BLaER1 treated with 17β-estradiol and CSF1 and Interleukin-3, amounts not matched to agents 10 nM and 100 nM (cell line): ENCODE results near the gene FOLR1.
"Not testable (repeated sequence)": the region's sequence is repeated elsewhere in the genome, so short reads cannot be mapped to it uniquely, and the experiment has no call there.

Experiments
- H3K27ac ChIP-seq, 11 experiments: shearing (Covaris generic); formaldehyde crosslinking; 2 replicates each; pipeline ENCODE4 v1.8.1; 2022
- H3K27me3 ChIP-seq, 11 experiments: shearing (Covaris generic); formaldehyde crosslinking; 2 replicates each; pipeline ENCODE4 v1.8.1; 2022
- H3K36me3 ChIP-seq, 11 experiments: shearing (Covaris generic); formaldehyde crosslinking; 2 replicates each; pipeline ENCODE4 v1.8.1; 2022
- H3K4me1 ChIP-seq, 10 experiments: shearing (Covaris generic); formaldehyde crosslinking; 2 replicates each; pipeline ENCODE4 v1.8.1; 2022
- H3K4me2 ChIP-seq, 11 experiments: shearing (Covaris generic); formaldehyde crosslinking; 2 replicates each; pipeline ENCODE4 v1.8.1; 2022
- H3K4me3 ChIP-seq, 10 experiments: shearing (Covaris generic); formaldehyde crosslinking; 2 replicates each; pipeline ENCODE4 v1.8.1; 2022
- H3K9ac ChIP-seq, 11 experiments: shearing (Covaris generic); formaldehyde crosslinking; 2 replicates each; pipeline ENCODE4 v1.8.1; 2022
- H3K9me3 ChIP-seq, 11 experiments: shearing (Covaris generic); formaldehyde crosslinking; replicated peaks in 1 of 11; 2 replicates each; pipeline ENCODE4 v1.8.1; 2022
- H4K20me1 ChIP-seq, 11 experiments: shearing (Covaris generic); formaldehyde crosslinking; 2 replicates each; pipeline ENCODE4 v1.8.1; 2022
- Cebpa-rat ChIP-seq, 11 experiments: shearing (Covaris generic); IDR thresholded peaks; 2 replicates each; pipeline ENCODE4 v1.8.1; 2022

The FOLR1 gene

DNA sequence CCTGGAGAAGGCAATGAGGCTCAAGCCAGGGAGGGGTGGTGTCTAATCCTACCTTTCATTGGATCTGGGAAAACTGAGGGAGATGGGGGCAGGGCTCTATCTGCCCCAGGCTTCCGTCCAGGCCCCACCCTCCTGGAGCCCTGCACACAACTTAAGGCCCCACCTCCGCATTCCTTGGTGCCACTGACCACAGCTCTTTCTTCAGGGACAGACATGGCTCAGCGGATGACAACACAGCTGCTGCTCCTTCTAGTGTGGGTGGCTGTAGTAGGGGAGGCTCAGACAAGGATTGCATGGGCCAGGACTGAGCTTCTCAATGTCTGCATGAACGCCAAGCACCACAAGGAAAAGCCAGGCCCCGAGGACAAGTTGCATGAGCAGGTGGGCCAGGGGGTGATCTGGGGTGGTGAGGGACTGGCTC, at the start of gene FOLR1:
FOLR1 (plus strand) TSS at position 180 of the 421 bp plus-strand sequence; CDS start at position 214, 34 bp downstream.
- H3K27ac ChIP-seq = no peak within 1 kb of the TSS
- peak within 1 kb of the TSS in 1 of 11 experiments; percentile 45; a peak in 2 of 22 replicates for H3K4me2 ChIP-seq

DNA sequence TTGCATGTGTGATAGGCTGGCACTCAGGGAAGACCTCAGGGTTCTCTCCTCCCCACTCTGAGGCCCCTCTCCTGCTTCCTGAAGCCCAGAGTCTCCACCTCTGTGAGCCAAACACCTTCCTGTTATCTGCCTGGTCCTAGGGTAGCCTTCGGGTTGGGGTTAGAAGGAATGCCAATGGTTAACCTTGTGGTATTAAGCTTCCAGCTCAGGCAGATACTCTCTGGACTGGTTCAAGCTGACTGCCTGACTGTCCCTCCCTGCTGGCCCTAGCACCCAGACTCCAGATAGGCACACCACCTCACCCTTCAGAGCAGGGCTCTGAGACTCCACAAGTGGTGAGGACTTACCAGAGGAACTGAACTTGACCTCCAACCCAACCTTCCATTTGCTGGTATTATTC, 49.4 kb upstream of the FOLR1 start:
- not testable (repeated sequence) for H3K4me1 ChIP-seq, H3K27ac ChIP-seq, H3K27me3 ChIP-seq, H3K9me3 ChIP-seq, H3K4me2 ChIP-seq, H4K20me1 ChIP-seq, H3K4me3 ChIP-seq, H3K9ac ChIP-seq, H3K36me3 ChIP-seq

More for the DNA sequence above, at the start of gene FOLR1:
- H3K27me3 ChIP-seq = no peaks in the 10 kb centered on the region
- H3K9ac ChIP-seq = no peak within 1 kb of the TSS
- H4K20me1 ChIP-seq = no peaks in the 10 kb centered on the region
- TF ChIP-seq Cebpa-rat (IDR thresholded peaks at IDR 0.05) = no peak
- H3K4me3 ChIP-seq = no peak within 1 kb of the TSS
- peaks cover 0 to 14% (median 0%) of the 10 kb centered on the region in 10 experiments; a peak in 5 of 20 replicates for H3K4me1 ChIP-seq
- no peaks in the 10 kb centered on the region for H3K36me3 ChIP-seq
- H3K9me3 ChIP-seq = no peaks in the 10 kb centered on the region

DNA sequence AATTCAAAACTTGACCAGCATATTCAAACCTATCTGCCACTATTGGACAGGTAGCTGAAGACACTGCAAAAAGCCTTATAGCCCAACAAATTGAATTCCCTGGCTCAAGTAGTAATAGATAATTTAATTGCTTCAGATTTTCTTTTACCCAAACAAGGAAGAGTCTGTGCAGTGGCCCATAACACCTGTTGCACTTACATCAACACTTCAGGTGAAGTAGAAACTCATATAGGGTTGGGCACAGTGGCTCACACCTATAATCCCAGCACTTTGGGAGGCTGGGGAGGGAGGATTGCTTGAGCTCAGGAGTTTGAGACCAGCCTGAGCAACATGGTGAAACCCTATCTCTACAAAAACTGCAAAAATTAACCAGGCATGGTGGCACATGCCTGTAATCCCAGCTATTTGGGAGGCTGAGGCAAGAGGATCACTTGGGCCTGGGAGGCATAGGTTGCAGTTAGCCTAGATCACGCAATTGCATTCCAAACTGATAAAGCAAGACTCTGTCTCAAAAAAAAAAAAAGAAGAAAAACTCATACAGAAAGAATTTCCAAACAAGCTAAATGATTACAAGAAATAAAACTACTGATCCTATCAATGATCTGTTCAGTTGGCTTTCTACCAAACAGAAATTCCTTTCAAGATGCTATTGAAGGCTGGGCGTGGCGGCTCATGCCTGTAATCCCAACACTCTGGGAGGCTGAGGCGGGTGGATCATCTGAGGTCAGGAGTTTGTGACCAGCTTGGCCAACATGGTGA, 47.0 kb upstream of the FOLR1 start:
- TF ChIP-seq Cebpa-rat (IDR thresholded peaks at IDR 0.05) = no peak
- Histone ChIP-seq H3K4me3 (no peak overlapping the region), H3K9me3 (no peaks in the 10 kb centered on the region), H3K27me3 (no peaks in the 10 kb centered on the region), H3K4me2 (no peak overlapping the region), H3K9ac (no peak overlapping the region), H3K4me1 (no peaks in the 10 kb centered on the region), H3K27ac (no peak overlapping the region), H3K36me3 (no peaks in the 10 kb centered on the region), H4K20me1 (no peaks in the 10 kb centered on the region)

DNA sequence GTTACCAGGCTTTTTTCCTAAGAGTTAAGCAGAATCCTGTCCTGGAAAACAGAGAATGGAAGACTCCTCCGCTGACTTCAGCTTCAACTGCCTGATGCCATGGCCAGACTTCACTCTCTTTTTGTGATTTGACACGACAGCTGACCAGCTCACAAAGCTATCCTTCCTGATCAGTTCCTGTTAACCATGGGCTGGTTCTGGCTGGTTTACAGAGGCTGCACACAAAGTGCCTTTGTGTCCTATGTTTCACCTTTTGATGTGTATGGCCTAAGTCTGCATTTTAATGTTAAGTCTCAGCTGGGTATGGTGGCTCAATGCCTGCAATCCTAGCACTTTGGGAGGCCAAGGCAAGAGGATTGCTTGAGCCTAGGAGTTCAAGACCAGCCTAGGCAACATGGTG, 45.3 kb upstream of the FOLR1 start:
- no peaks in the 10 kb centered on the region for H4K20me1 ChIP-seq
- no peak overlapping the region for H3K4me3 ChIP-seq
- no peaks in the 10 kb centered on the region for H3K36me3 ChIP-seq
- no peaks in the 10 kb centered on the region for H3K9me3 ChIP-seq
- no peak overlapping the region for H3K27ac ChIP-seq
- H3K4me1 ChIP-seq = no peaks in the 10 kb centered on the region
- no peak overlapping the region for H3K4me2 ChIP-seq
- TF ChIP-seq Cebpa-rat (IDR thresholded peaks at IDR 0.05) = no peak
- no peak overlapping the region for H3K9ac ChIP-seq
- H3K27me3 ChIP-seq = no peaks in the 10 kb centered on the region

DNA sequence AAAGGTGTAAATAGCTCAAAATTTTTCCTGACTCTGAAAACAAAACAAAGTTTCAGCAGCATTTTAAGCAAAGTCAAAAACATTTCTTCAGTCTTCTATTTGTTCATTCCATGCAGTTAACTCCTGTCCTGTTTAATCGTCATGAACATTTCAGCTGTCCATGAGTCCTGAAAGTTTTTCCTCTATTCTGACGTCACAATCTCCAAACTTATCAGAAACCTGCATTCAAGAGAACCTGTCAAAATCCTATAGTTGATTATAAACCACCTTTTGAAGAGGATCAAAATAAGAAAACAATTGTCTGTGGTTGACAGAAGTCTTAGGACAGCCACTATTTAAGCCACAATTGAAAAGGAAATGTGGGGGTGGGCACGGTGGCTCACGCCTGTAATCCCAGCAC, 41.1 kb upstream of the FOLR1 start:
- H3K9ac ChIP-seq = no peak overlapping the region
- H4K20me1 ChIP-seq = no peaks in the 10 kb centered on the region
- no peak for TF ChIP-seq Cebpa-rat (IDR thresholded peaks at IDR 0.05)
- H3K4me1 ChIP-seq = no peaks in the 10 kb centered on the region
- no peaks in the 10 kb centered on the region for H3K36me3 ChIP-seq
- no peaks in the 10 kb centered on the region for H3K27me3 ChIP-seq
- H3K4me3 ChIP-seq = no peak overlapping the region
- no peak overlapping the region for H3K4me2 ChIP-seq
- no peak overlapping the region for H3K27ac ChIP-seq
- no peaks in the 10 kb centered on the region for H3K9me3 ChIP-seq

DNA sequence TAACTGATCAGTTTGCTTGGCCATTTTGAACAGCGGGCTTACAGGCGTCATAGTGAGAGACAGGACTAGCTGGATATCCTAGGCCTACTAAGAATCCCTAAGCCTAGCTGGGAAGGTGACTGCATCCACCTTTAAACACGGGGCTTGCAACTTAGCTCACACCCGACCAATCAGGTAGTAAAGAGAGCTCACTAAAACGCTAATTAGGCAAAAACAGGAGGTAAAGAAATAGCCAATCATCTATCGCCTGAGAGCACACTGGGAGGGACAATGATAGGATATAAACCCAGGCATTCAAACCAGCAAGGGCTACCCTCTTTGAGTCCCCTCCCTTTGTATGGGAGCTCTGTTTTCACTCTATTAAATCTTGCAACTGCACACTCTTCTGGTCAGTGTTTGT, 38.1 kb upstream of the FOLR1 start:
- not testable (repeated sequence) for H3K9ac ChIP-seq, H3K9me3 ChIP-seq, H3K4me3 ChIP-seq, H3K27me3 ChIP-seq, H3K4me1 ChIP-seq, H3K36me3 ChIP-seq, H3K4me2 ChIP-seq, H3K27ac ChIP-seq, H4K20me1 ChIP-seq

DNA sequence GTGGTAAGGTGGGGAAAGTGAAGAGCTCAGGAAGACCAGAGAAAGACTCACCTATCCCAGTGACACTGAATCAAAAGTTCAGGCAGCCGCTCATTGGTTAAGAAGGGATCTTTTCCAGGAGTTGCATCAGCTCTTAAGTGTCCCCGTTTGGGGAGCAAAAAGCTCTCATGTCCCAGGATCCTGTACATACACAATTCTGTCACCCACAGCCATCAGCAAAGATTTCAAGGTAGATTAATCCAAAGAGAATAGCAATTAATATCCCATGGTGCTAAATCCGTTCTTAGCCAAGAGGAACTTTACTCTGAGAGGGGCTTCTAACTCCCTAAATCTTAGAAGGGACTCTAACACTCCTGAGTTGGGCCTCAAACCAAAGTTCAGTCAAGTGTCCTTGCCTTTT, 37.1 kb upstream of the FOLR1 start:
- Histone ChIP-seq H4K20me1 (no peaks in the 10 kb centered on the region), H3K9ac (no peak overlapping the region), H3K4me1 (no peaks in the 10 kb centered on the region), H3K27ac (no peak overlapping the region), H3K4me2 (no peak overlapping the region), H3K9me3 (no peaks in the 10 kb centered on the region), H3K4me3 (no peak overlapping the region), H3K27me3 (no peaks in the 10 kb centered on the region), H3K36me3 (no peaks in the 10 kb centered on the region)
- TF ChIP-seq Cebpa-rat (IDR thresholded peaks at IDR 0.05) = no peak

DNA sequence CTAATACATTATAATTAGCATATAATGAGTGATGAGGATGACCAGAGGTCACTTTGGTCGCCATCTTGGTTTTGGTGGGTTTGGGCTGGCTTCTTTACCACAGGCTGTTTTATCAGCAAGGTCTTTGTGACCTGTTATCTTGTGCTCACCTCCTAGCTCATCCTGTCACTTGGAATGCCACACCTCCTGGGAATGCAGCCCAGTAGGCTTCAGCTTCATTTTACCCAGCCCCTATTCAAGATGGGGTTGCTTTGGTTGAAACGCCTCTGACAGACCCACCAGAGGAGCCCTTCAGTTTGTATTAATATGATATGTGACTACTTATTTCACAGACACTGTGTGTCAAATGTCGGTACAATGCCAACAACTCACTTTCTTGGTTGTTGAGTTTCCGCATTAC, 36.2 kb upstream of the FOLR1 start:
- Histone ChIP-seq H3K27ac (no peak overlapping the region), H3K27me3 (no peaks in the 10 kb centered on the region), H3K9ac (no peak overlapping the region), H3K9me3 (no peaks in the 10 kb centered on the region), H3K4me1 (no peaks in the 10 kb centered on the region), H3K4me2 (no peak overlapping the region), H4K20me1 (no peaks in the 10 kb centered on the region), H3K4me3 (no peak overlapping the region), H3K36me3 (no peaks in the 10 kb centered on the region)
- no peak for TF ChIP-seq Cebpa-rat (IDR thresholded peaks at IDR 0.05)

DNA sequence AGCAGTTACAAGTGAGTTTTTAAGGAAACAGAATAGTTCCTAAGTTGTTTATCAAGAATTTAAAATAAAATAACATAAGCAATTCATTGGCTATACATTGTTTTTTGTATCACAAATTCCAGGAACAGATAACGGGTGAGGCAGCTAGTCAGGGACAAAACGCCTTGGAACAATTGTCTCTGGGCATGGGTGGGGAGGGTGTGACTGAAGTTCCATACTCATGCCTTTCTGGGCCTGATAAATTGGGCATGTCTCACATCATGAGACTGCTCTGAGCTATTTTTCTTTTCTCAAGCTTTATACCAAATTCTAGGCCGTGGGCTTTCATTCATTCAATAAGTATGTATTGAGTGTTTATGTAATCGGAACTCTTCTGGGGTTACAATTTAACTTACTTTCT, 34.8 kb upstream of the FOLR1 start:
- Histone ChIP-seq H3K4me3 (no peak overlapping the region), H4K20me1 (no peaks in the 10 kb centered on the region), H3K4me1 (no peaks in the 10 kb centered on the region), H3K4me2 (no peak overlapping the region), H3K36me3 (no peaks in the 10 kb centered on the region), H3K27ac (no peak overlapping the region), H3K27me3 (no peaks in the 10 kb centered on the region), H3K9me3 (no peaks in the 10 kb centered on the region), H3K9ac (no peak overlapping the region)
- TF ChIP-seq Cebpa-rat (IDR thresholded peaks at IDR 0.05) = no peak

DNA sequence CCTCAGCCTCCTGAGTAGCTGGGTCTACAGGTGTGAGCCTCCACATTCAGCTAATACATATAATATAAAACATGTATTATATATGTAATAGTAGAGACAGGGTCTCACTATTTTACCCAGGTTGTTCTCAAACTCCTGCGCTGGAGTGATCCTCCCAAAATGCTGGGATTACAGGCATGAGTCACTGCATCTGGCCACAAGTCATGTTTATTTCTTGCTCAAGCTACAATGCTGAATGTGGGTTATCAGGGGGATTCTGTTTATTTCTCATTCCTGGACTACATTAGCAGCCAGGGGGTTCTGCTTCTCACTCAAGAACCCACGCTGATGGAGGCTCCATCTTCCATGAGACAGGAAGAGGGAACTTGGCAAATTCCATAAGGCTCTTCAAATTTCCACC, 31.6 kb upstream of the FOLR1 start:
- TF ChIP-seq Cebpa-rat (IDR thresholded peaks at IDR 0.05) = no peak
- no peak overlapping the region for H3K4me2 ChIP-seq
- no peaks in the 10 kb centered on the region for H4K20me1 ChIP-seq
- no peak overlapping the region for H3K9ac ChIP-seq
- no peaks in the 10 kb centered on the region for H3K4me1 ChIP-seq
- no peaks in the 10 kb centered on the region for H3K36me3 ChIP-seq
- no peaks in the 10 kb centered on the region for H3K27me3 ChIP-seq
- H3K27ac ChIP-seq = no peak overlapping the region
- H3K4me3 ChIP-seq = no peak overlapping the region
- no peaks in the 10 kb centered on the region for H3K9me3 ChIP-seq
